GM23338 (cell line): ENCODE data around the gene CBFA2T2. TPM values are rescaled to one million over a fixed set of nuclear protein-coding genes. Genes with fewer than 3 reads are reported as not detected.

Experiments used
- ATAC-seq: fragments of 200-7000 bp; cut with Tn5 transposase; 3 replicates; pipeline ENCODE4 v1.9.1; 2020
- DNase-seq: peaks from one replicate; pipeline ENCODE4 v3.0.0-alpha.2; 2015; ENCODE audit warnings: low spot score
- H2AFZ ChIP-seq: fragments of 200-600 bp; sonication (generic); 2 replicates; pipeline ENCODE4 v1.8.0; 2016; ENCODE audit warnings: antibody characterized with exemption, mild to moderate bottlenecking, moderate library complexity
- H3F3A ChIP-seq: fragments of 200-600 bp; sonication (generic); replicated peaks from 2 replicates; pipeline ENCODE4 v1.8.0; 2017; ENCODE audit warnings: antibody characterized with exemption, mixed run types, low read depth
- H3K27ac ChIP-seq: fragments of 200-600 bp; sonication (generic); 2 replicates; pipeline ENCODE4 v1.6.1; 2016; ENCODE audit warnings: low read depth
- H3K27me3 ChIP-seq: fragments of 200-600 bp; sonication (generic); 2 replicates; pipeline ENCODE4 v1.8.0; 2016; ENCODE audit warnings: mild to moderate bottlenecking, mixed run types, moderate library complexity; ENCODE audit not compliant: insufficient read depth
- H3K36me3 ChIP-seq: fragments of 200-600 bp; sonication (generic); 2 replicates; pipeline ENCODE4 v1.8.0; 2016; ENCODE audit warnings: mild to moderate bottlenecking; ENCODE audit not compliant: insufficient read depth
- H3K4me1 ChIP-seq: fragments of 200-600 bp; sonication (generic); 2 replicates; pipeline ENCODE4 v1.8.0; 2016; ENCODE audit warnings: mild to moderate bottlenecking, moderate library complexity; ENCODE audit not compliant: insufficient read depth
- H3K4me2 ChIP-seq: fragments of 200-600 bp; sonication (generic); 2 replicates; pipeline ENCODE4 v1.7.1; 2017; ENCODE audit warnings: mixed run types
- H3K4me3 ChIP-seq: fragments of 200-600 bp; sonication (generic); 2 replicates; pipeline ENCODE4 v1.6.1; 2016; ENCODE audit warnings: mixed run types
- H3K79me2 ChIP-seq: fragments of 200-600 bp; sonication (generic); replicated peaks from 2 replicates; pipeline ENCODE4 v1.8.0; 2017; ENCODE audit warnings: mild to moderate bottlenecking; ENCODE audit not compliant: insufficient read depth
- H3K9me2 ChIP-seq: fragments of 200-600 bp; sonication (generic); 2 replicates; pipeline ENCODE4 v1.8.0; 2017; ENCODE audit not compliant: insufficient read depth
- H4K20me1 ChIP-seq: fragments of 200-600 bp; sonication (generic); replicated peaks from 2 replicates; pipeline ENCODE4 v1.8.0; 2017; ENCODE audit warnings: mild to moderate bottlenecking; ENCODE audit not compliant: insufficient read depth
- H3K27ac Mint-ChIP-seq: 2 replicates; pipeline ENCODE4 v1.8.0; 2020; ENCODE audit warnings: inconsistent platforms, mild to moderate bottlenecking, moderate library complexity, mixed read lengths
- H3K27me3 Mint-ChIP-seq: 3 replicates; pipeline ENCODE4 v1.8.0; 2022; ENCODE audit warnings: low read depth, mild to moderate bottlenecking, moderate library complexity, mixed read lengths, inconsistent platforms; ENCODE audit not compliant: insufficient read depth, poor library complexity
- H3K36me3 Mint-ChIP-seq: 3 replicates; pipeline ENCODE4 v1.8.0; 2021; ENCODE audit warnings: low read depth, mild to moderate bottlenecking, inconsistent platforms, moderate library complexity, mixed read lengths
- H3K4me1 Mint-ChIP-seq: 3 replicates; pipeline ENCODE4 v1.8.0; 2020; ENCODE audit warnings: mild to moderate bottlenecking, inconsistent platforms, mixed read lengths
- H3K4me3 Mint-ChIP-seq: 3 replicates; pipeline ENCODE4 v1.8.0; 2021; ENCODE audit warnings: moderate library complexity, mild to moderate bottlenecking, inconsistent platforms, mixed read lengths
- H3K9me3 Mint-ChIP-seq: 3 replicates; pipeline ENCODE4 v1.8.0; 2020; ENCODE audit warnings: moderate library complexity, mild to moderate bottlenecking, inconsistent platforms, mixed read lengths
- CREB1 ChIP-seq: fragments of 250-450 bp; sonication (Bioruptor Pico); IDR thresholded peaks from 2 replicates; pipeline ENCODE4 v1.5.0; 2020; ENCODE audit warnings: low read depth, mild to moderate bottlenecking, moderate library complexity
- EZH2 ChIP-seq: fragments of 200-600 bp; sonication (generic); IDR thresholded peaks from one replicate; pipeline ENCODE4 v1.8.0; 2017; ENCODE audit warnings: antibody characterized with exemption, mild to moderate bottlenecking, low read depth; ENCODE audit not compliant: unreplicated experiment
- EZH2phosphoT487 ChIP-seq: fragments of 200-600 bp; sonication (generic); IDR thresholded peaks from one replicate; pipeline ENCODE4 v1.8.1; 2018; ENCODE audit warnings: antibody characterized with exemption; ENCODE audit not compliant: unreplicated experiment
- JUNB ChIP-seq: IDR thresholded peaks from one replicate; pipeline ENCODE4 v1.6.1; 2016; ENCODE audit warnings: antibody characterized with exemption; ENCODE audit not compliant: unreplicated experiment
- NANOG ChIP-seq: IDR thresholded peaks from 2 replicates; pipeline ENCODE4 v1.6.1; 2016; ENCODE audit warnings: antibody characterized with exemption, borderline replicate concordance
- ZNF331 ChIP-seq: fragments of 250-450 bp; sonication (Bioruptor Pico); IDR thresholded peaks from 2 replicates; pipeline ENCODE4 v1.5.0; 2020; ENCODE audit warnings: low read depth, mild to moderate bottlenecking, moderate library complexity
- polyA plus RNA-seq: library from polyadenylated mRNA; unstranded; fragments of >200 nt; fragmentation: Nextera tagmentation; extraction: Ambion mirVana; gene quantifications from 2 replicates; pipeline ENCODE4 v1.2.1, GENCODE V29; 2016
- total RNA-seq: library from RNA; depleted of rRNA; stranded (reverse); fragments of >200 nt; shearing (Covaris generic); gene quantifications from 2 replicates; pipeline ENCODE4 v1.2.3, GENCODE V29; 2014
- TF ChIP-seq, protein P1 (sequence below): IDR thresholded peaks from one replicate; pipeline ENCODE4 v1.6.1; 2018; ENCODE audit warnings: antibody characterized with exemption; ENCODE audit not compliant: unreplicated experiment
- TF ChIP-seq, protein P2 (sequence below): IDR thresholded peaks from 2 replicates; pipeline ENCODE4 v1.6.1; 2016; ENCODE audit warnings: antibody characterized with exemption
- TF ChIP-seq, protein P3 (sequence below): fragments of 250-450 bp; sonication (Bioruptor Pico); IDR thresholded peaks from 2 replicates; pipeline ENCODE4 v1.5.0; 2020; ENCODE audit warnings: mild to moderate bottlenecking, moderate library complexity

Gene CBFA2T2
- total and polyA plus RNA-seq, 2 experiments from 2014 or later, result 12.7 to 15.8 TPM

GRCh38 chr20:33650753-33651561, 161.1 kb downstream of the CBFA2T2 start (continued):
- TF ChIP-seq, protein P1, sequence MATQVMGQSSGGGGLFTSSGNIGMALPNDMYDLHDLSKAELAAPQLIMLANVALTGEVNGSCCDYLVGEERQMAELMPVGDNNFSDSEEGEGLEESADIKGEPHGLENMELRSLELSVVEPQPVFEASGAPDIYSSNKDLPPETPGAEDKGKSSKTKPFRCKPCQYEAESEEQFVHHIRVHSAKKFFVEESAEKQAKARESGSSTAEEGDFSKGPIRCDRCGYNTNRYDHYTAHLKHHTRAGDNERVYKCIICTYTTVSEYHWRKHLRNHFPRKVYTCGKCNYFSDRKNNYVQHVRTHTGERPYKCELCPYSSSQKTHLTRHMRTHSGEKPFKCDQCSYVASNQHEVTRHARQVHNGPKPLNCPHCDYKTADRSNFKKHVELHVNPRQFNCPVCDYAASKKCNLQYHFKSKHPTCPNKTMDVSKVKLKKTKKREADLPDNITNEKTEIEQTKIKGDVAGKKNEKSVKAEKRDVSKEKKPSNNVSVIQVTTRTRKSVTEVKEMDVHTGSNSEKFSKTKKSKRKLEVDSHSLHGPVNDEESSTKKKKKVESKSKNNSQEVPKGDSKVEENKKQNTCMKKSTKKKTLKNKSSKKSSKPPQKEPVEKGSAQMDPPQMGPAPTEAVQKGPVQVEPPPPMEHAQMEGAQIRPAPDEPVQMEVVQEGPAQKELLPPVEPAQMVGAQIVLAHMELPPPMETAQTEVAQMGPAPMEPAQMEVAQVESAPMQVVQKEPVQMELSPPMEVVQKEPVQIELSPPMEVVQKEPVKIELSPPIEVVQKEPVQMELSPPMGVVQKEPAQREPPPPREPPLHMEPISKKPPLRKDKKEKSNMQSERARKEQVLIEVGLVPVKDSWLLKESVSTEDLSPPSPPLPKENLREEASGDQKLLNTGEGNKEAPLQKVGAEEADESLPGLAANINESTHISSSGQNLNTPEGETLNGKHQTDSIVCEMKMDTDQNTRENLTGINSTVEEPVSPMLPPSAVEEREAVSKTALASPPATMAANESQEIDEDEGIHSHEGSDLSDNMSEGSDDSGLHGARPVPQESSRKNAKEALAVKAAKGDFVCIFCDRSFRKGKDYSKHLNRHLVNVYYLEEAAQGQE, result no peak
- TF ChIP-seq EZH2phosphoT487, result no peak
- TF ChIP-seq, protein P2, sequence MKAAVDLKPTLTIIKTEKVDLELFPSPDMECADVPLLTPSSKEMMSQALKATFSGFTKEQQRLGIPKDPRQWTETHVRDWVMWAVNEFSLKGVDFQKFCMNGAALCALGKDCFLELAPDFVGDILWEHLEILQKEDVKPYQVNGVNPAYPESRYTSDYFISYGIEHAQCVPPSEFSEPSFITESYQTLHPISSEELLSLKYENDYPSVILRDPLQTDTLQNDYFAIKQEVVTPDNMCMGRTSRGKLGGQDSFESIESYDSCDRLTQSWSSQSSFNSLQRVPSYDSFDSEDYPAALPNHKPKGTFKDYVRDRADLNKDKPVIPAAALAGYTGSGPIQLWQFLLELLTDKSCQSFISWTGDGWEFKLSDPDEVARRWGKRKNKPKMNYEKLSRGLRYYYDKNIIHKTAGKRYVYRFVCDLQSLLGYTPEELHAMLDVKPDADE, result no peak

DNA sequence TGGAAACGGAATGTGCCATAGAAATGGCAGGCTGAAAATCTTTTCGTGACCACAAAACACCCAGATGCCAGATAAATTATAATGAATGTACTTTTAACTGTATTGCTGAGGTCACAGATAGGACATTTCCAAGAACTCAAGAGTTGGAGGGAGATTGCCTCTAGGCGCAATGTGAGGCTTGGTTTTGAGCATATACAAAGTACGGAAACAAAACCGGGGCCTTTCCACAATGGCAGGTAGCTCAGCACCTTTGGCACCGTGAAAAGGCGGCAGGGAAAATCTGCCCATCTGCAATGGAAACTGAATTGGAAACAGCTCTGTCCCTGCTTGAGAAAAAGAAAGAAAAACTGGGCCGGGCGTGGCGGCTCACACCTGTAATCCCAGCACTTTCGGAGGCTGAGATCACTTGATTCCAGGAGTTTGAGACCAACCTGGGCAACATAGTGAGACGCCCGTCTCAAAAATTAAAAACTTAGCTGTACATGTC, 161.7 kb downstream of the CBFA2T2 start:
- no peaks in the 10 kb centered on the region for H4K20me1 ChIP-seq
- H2AFZ ChIP-seq, result no peak overlapping the region
- Mint-ChIP-seq H3K4me3 (no peak overlapping the region), H3K9me3 (no peaks in the 10 kb centered on the region; the same call in 2 of the 3 replicates), H3K4me1 (peaks cover 21% of the 10 kb centered on the region; the same call in 2 of the 3 replicates), H3K27ac (no peak overlapping the region; the same call in 1 of the 2 replicates), H3K27me3 (peaks cover 6% of the 10 kb centered on the region), H3K36me3 (no peaks in the 10 kb centered on the region)
- H3K4me2 ChIP-seq, result no peak overlapping the region
- H3K36me3 ChIP-seq, result no peaks in the 10 kb centered on the region
- DNase-seq (no peak), ATAC-seq (no peak)
- H3F3A ChIP-seq, result no peaks in the 10 kb centered on the region
- no peaks in the 10 kb centered on the region for H3K79me2 ChIP-seq
- no peaks in the 10 kb centered on the region; the same call in 1 of the 2 replicates for H3K4me1 ChIP-seq
- no peaks in the 10 kb centered on the region for H3K27me3 ChIP-seq
- H3K27ac ChIP-seq, result no peak overlapping the region
- no peaks in the 10 kb centered on the region for H3K9me2 ChIP-seq
- no peak overlapping the region for H3K4me3 ChIP-seq
- TF ChIP-seq, protein P2, result no peak
- TF ChIP-seq EZH2 (no peak), CREB1 (no peak), ZNF331 (CRISPR knock-in tag) (no peak), JUNB (no peak), NANOG (no peak)
- TF ChIP-seq, protein P3, sequence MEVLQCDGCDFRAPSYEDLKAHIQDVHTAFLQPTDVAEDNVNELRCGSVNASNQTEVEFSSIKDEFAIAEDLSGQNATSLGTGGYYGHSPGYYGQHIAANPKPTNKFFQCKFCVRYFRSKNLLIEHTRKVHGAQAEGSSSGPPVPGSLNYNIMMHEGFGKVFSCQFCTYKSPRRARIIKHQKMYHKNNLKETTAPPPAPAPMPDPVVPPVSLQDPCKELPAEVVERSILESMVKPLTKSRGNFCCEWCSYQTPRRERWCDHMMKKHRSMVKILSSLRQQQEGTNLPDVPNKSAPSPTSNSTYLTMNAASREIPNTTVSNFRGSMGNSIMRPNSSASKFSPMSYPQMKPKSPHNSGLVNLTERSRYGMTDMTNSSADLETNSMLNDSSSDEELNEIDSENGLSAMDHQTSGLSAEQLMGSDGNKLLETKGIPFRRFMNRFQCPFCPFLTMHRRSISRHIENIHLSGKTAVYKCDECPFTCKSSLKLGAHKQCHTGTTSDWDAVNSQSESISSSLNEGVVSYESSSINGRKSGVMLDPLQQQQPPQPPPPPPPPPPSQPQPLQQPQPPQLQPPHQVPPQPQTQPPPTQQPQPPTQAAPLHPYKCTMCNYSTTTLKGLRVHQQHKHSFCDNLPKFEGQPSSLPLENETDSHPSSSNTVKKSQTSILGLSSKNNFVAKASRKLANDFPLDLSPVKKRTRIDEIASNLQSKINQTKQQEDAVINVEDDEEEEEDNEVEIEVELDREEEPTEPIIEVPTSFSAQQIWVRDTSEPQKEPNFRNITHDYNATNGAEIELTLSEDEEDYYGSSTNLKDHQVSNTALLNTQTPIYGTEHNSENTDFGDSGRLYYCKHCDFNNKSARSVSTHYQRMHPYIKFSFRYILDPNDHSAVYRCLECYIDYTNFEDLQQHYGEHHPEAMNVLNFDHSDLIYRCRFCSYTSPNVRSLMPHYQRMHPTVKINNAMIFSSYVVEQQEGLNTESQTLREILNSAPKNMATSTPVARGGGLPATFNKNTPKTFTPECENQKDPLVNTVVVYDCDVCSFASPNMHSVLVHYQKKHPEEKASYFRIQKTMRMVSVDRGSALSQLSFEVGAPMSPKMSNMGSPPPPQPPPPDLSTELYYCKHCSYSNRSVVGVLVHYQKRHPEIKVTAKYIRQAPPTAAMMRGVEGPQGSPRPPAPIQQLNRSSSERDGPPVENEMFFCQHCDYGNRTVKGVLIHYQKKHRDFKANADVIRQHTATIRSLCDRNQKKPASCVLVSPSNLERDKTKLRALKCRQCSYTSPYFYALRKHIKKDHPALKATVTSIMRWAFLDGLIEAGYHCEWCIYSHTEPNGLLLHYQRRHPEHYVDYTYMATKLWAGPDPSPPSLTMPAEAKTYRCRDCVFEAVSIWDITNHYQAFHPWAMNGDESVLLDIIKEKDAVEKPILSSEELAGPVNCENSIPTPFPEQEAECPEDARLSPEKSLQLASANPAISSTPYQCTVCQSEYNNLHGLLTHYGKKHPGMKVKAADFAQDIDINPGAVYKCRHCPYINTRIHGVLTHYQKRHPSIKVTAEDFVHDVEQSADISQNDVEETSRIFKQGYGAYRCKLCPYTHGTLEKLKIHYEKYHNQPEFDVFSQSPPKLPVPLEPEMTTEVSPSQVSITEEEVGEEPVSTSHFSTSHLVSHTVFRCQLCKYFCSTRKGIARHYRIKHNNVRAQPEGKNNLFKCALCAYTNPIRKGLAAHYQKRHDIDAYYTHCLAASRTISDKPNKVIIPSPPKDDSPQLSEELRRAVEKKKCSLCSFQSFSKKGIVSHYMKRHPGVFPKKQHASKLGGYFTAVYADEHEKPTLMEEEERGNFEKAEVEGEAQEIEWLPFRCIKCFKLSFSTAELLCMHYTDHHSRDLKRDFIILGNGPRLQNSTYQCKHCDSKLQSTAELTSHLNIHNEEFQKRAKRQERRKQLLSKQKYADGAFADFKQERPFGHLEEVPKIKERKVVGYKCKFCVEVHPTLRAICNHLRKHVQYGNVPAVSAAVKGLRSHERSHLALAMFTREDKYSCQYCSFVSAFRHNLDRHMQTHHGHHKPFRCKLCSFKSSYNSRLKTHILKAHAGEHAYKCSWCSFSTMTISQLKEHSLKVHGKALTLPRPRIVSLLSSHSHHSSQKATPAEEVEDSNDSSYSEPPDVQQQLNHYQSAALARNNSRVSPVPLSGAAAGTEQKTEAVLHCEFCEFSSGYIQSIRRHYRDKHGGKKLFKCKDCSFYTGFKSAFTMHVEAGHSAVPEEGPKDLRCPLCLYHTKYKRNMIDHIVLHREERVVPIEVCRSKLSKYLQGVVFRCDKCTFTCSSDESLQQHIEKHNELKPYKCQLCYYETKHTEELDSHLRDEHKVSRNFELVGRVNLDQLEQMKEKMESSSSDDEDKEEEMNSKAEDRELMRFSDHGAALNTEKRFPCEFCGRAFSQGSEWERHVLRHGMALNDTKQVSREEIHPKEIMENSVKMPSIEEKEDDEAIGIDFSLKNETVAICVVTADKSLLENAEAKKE (CRISPR knock-in tag), result no peak
